Measurements from ENCODE around the gene DNM3.

The DNM3 gene

DNA sequence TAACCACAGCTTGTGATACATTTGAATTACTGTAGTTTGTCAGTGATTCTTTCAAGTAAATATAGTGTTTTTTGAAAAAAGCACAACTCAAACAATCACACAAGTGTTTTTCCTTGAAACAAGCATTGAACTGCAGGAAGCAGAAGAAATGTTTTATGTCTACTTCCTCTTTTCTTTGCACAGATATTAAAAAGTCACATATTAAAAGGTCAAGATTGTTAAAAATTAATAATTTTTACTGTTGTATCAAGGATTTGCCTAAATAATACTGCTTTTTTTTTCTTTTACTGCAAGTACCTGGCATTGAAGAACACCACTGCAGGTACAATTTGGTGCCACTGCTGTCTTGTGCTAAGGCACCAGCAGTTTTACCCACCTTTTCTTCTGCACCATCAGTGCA, 365.0 kb downstream of the DNM3 start:
- Histone ChIP-seq H3K36me3 (ENCODE audit: insufficient read depth, low read depth, low read length) (no peaks in the 10 kb centered on the region), H3K27ac (ENCODE audit: low read length) (no peak overlapping the region), H3K4me3 (ENCODE audit: low read length) (no peak overlapping the region), H3K4me1 (ENCODE audit: insufficient read depth, low read length) (no peaks in the 10 kb centered on the region), H3K9ac (ENCODE audit: low read depth, low read length) (no peak overlapping the region), H3K9me3 (ENCODE audit: insufficient read depth, low read depth, low read length) (no peaks in the 10 kb centered on the region), H3K27me3 (ENCODE audit: insufficient read depth, low read length) (no peaks in the 10 kb centered on the region)

DNA sequence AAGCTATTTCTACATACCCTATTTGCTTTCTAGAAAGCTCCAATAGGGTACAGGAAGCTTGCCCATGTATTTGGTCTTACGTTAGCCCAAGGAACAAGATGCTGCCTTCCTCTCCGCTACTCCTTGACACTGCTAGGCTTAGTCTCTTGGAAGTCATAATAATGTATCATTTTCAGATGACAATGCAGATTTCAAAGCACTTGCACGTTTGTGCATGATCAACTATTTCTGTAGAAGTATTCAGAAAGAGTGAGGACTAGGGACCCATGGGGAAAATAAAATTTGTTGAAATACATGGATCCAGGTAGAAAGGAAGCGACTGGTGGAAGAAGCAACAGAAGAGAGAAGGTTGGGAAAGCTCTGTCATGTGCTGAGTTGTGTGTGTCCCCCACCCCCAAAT, 367.3 kb downstream of the DNM3 start:
- Histone ChIP-seq H3K9me3 (ENCODE audit: insufficient read depth, low read depth, low read length) (no peaks in the 10 kb centered on the region), H3K27ac (ENCODE audit: low read length) (no peak overlapping the region), H3K27me3 (ENCODE audit: insufficient read depth, low read length) (no peaks in the 10 kb centered on the region), H3K4me1 (ENCODE audit: insufficient read depth, low read length) (no peaks in the 10 kb centered on the region), H3K4me3 (ENCODE audit: low read length) (no peak overlapping the region), H3K36me3 (ENCODE audit: insufficient read depth, low read depth, low read length) (no peaks in the 10 kb centered on the region), H3K9ac (ENCODE audit: low read depth, low read length) (no peak overlapping the region)

DNA sequence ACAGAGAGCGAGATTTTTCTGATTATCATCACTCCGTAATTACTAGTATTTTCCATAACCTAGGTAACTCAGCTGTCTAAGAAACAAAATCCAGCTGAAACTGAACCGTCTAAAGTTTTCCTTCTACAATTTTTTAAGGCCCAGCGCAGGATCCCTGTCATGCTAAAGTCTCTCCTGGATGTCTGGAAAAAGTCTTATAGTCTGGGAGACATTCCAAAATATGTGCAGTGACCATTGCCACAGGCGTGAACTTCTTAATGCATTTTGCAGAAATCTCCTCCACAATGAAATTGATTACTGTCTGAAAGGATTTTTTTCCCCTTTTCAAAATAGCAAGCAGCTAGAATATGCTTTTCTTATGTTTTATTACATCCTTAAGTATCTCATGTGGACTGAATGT, 369.9 kb downstream of the DNM3 start:
- Histone ChIP-seq H3K27me3 (ENCODE audit: insufficient read depth, low read length) (no peaks in the 10 kb centered on the region), H3K4me3 (ENCODE audit: low read length) (no peak overlapping the region), H3K9me3 (ENCODE audit: insufficient read depth, low read depth, low read length) (no peaks in the 10 kb centered on the region), H3K27ac (ENCODE audit: low read length) (no peak overlapping the region), H3K9ac (ENCODE audit: low read depth, low read length) (no peak overlapping the region), H3K36me3 (ENCODE audit: insufficient read depth, low read depth, low read length) (no peaks in the 10 kb centered on the region), H3K4me1 (ENCODE audit: insufficient read depth, low read length) (no peaks in the 10 kb centered on the region)

DNA sequence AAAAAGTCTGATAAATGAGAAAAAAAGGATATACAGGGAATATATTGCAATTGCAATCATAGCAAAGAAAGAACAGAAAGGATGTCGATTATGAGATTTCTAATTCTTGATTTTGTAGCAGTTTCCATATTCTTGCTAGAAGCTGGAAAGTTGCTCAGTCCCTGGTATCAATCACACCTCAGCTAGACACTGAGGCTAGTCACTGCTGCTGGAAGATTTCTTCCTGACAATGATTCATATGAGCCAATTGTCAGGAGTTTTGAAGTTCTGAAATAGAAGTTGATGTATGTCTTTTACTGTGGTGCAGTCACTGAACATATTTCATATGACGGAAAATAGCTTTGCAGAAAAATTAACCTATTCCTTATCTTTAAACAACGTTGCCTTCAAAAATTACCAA, 370.8 kb downstream of the DNM3 start:
- Histone ChIP-seq H3K9ac (ENCODE audit: low read depth, low read length) (no peak overlapping the region), H3K9me3 (ENCODE audit: insufficient read depth, low read depth, low read length) (no peaks in the 10 kb centered on the region), H3K27ac (ENCODE audit: low read length) (no peak overlapping the region), H3K4me3 (ENCODE audit: low read length) (no peak overlapping the region), H3K27me3 (ENCODE audit: insufficient read depth, low read length) (no peaks in the 10 kb centered on the region), H3K36me3 (ENCODE audit: insufficient read depth, low read depth, low read length) (no peaks in the 10 kb centered on the region), H3K4me1 (ENCODE audit: insufficient read depth, low read length) (no peaks in the 10 kb centered on the region)

DNA sequence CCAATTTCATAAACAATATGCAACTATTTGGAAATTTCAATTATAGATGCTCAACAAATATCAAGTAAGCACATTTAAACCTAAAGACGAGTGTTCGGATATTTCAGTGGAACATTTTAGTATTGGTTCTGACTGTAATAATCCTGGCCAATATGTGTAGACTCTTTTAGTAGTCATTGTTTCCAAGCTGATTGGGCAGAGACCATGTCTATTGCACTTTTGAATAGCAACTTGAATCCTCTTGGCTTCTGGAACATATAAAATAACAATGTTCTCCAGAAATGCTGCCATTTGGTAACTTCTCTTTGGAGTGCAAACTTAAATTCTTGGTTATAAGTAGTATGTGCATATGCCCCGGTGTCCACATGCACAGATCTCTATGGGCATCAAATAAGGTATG, 373.7 kb downstream of the DNM3 start:
- H3K27ac ChIP-seq (ENCODE audit: low read length), result no peak overlapping the region
- H3K4me1 ChIP-seq (ENCODE audit: insufficient read depth, low read length), result no peaks in the 10 kb centered on the region
- H3K9ac ChIP-seq (ENCODE audit: low read depth, low read length), result no peak overlapping the region
- no peaks in the 10 kb centered on the region for H3K36me3 ChIP-seq (ENCODE audit: insufficient read depth, low read depth, low read length)
- H3K4me3 ChIP-seq (ENCODE audit: low read length), result no peak overlapping the region
- H3K9me3 ChIP-seq (ENCODE audit: insufficient read depth, low read depth, low read length), result no peaks in the 10 kb centered on the region
- H3K27me3 ChIP-seq (ENCODE audit: insufficient read depth, low read length), result no peaks in the 10 kb centered on the region

DNA sequence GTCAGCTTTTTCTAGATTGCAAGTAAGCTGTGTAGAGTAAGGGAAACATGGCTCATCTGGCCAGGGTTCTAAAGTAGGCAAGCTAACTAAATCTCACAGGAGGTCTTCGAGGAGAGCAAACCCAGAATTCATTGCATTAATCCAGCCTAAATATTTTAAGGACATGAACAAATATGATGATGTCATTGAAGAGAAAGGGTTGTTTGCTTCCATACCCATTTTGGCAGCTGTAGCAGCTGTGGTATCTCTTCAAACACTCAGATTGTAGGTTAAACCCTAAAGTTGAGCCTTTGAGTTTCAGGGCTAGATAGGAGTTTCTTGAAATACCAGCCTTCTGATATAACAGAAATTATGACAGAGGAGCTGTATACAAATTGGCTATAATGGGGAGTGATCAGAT, 378.7 kb downstream of the DNM3 start:
- Histone ChIP-seq H3K9ac (ENCODE audit: low read depth, low read length) (no peak overlapping the region), H3K27ac (ENCODE audit: low read length) (no peak overlapping the region), H3K4me3 (ENCODE audit: low read length) (no peak overlapping the region), H3K27me3 (ENCODE audit: insufficient read depth, low read length) (no peaks in the 10 kb centered on the region), H3K9me3 (ENCODE audit: insufficient read depth, low read depth, low read length) (no peaks in the 10 kb centered on the region), H3K36me3 (ENCODE audit: insufficient read depth, low read depth, low read length) (no peaks in the 10 kb centered on the region), H3K4me1 (ENCODE audit: insufficient read depth, low read length) (no peaks in the 10 kb centered on the region)

DNA sequence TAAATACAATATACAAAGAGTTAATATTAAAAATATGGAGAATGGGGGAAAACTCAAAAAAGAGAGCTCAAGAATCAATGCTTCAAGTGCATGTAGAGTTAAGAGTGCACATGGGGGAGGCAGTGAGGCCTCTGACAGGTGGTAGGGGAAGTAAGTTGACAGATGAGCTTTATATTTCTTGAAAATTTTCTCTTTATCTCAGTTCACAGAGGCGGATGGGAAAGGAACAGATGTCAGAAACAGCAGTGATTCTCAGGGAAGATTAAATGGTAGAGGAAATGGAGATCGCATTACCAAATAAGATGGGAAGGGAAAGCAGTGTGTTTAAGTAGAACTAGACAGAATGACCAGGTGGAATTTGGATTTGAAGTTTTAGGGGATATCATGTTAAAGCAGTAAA, 379.1 kb downstream of the DNM3 start:
- no peak overlapping the region for H3K4me3 ChIP-seq (ENCODE audit: low read length)
- H3K27ac ChIP-seq (ENCODE audit: low read length), result no peak overlapping the region
- no peaks in the 10 kb centered on the region for H3K27me3 ChIP-seq (ENCODE audit: insufficient read depth, low read length)
- no peaks in the 10 kb centered on the region for H3K9me3 ChIP-seq (ENCODE audit: insufficient read depth, low read depth, low read length)
- no peak overlapping the region for H3K9ac ChIP-seq (ENCODE audit: low read depth, low read length)
- no peaks in the 10 kb centered on the region for H3K4me1 ChIP-seq (ENCODE audit: insufficient read depth, low read length)
- H3K36me3 ChIP-seq (ENCODE audit: insufficient read depth, low read depth, low read length), result no peaks in the 10 kb centered on the region

DNA sequence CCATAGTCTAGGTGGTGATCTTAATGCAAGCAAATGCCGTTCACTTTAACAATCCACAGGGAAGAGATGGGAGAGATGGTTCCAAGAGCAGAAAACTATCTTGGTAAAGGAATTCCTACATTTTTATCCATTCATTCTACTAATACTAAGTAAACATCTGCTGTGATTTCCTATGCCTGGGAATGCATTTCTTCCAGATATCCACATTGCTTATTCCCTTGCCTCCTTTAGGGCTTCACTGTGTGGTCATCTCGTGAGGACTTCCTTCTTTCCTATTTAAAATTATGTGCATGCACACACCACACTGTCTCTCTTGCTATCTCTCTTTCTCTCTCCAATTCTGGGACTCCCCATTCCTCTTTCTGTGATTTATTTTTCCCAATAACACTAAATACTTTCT, 380.1 kb downstream of the DNM3 start:
- H3K4me3 ChIP-seq (ENCODE audit: low read length), result no peak overlapping the region
- no peak overlapping the region for H3K27ac ChIP-seq (ENCODE audit: low read length)
- no peaks in the 10 kb centered on the region for H3K9me3 ChIP-seq (ENCODE audit: insufficient read depth, low read depth, low read length)
- H3K4me1 ChIP-seq (ENCODE audit: insufficient read depth, low read length), result no peaks in the 10 kb centered on the region
- no peaks in the 10 kb centered on the region for H3K36me3 ChIP-seq (ENCODE audit: insufficient read depth, low read depth, low read length)
- H3K9ac ChIP-seq (ENCODE audit: low read depth, low read length), result no peak overlapping the region
- no peaks in the 10 kb centered on the region for H3K27me3 ChIP-seq (ENCODE audit: insufficient read depth, low read length)

DNA sequence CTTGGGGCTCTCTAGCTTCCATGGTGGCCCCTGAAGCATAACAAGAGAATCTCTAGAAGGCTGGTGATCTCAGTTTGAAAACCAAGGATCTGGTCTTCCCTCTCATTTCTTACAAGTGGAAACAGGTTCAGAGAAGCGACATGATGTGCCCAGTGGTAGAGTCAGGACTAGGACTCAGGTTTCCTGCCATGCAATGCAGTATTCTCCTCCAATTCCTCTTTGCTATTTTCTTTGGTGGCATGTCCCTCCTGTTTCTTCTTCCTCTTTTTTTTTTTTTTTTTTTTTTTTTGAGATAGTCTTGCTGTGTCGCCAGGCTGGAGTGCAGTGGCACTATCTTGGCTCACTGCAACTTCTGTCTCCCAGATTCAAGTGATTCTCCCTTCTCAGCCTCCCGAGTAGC, 383.6 kb downstream of the DNM3 start:
- H3K9me3 ChIP-seq (ENCODE audit: insufficient read depth, low read depth, low read length), result no peaks in the 10 kb centered on the region
- H3K36me3 ChIP-seq (ENCODE audit: insufficient read depth, low read depth, low read length), result no peaks in the 10 kb centered on the region
- no peak overlapping the region for H3K27ac ChIP-seq (ENCODE audit: low read length)
- no peaks in the 10 kb centered on the region for H3K4me1 ChIP-seq (ENCODE audit: insufficient read depth, low read length)
- no peak overlapping the region for H3K4me3 ChIP-seq (ENCODE audit: low read length)
- no peaks in the 10 kb centered on the region for H3K27me3 ChIP-seq (ENCODE audit: insufficient read depth, low read length)
- H3K9ac ChIP-seq (ENCODE audit: low read depth, low read length), result no peak overlapping the region

DNA sequence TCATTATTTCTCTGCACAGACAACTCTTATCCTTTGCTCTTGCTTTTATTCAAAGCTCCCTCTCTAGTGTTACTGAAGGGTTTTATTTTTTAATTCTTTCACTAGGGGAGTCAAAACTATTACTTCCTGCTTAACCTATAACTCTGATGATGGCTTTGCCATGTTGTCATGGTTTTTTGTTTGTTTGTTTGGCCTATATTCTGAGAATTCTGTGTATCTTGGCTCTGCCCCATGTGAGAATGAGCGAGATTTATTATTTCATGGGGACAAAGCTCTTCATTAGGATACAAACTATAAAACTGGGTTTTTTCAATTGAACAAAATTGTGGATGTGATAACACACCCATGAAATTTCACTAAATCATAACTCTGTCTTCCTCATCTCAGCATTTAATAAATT, 388.6 kb downstream of the DNM3 start:
- H3K4me3 ChIP-seq (ENCODE audit: low read length), result no peak overlapping the region
- H3K9ac ChIP-seq (ENCODE audit: low read depth, low read length), result no peak overlapping the region
- H3K9me3 ChIP-seq (ENCODE audit: insufficient read depth, low read depth, low read length), result no peaks in the 10 kb centered on the region
- no peaks in the 10 kb centered on the region for H3K4me1 ChIP-seq (ENCODE audit: insufficient read depth, low read length)
- no peak overlapping the region for H3K27ac ChIP-seq (ENCODE audit: low read length)
- no peaks in the 10 kb centered on the region for H3K27me3 ChIP-seq (ENCODE audit: insufficient read depth, low read length)
- H3K36me3 ChIP-seq (ENCODE audit: insufficient read depth, low read depth, low read length), result no peaks in the 10 kb centered on the region

DNA sequence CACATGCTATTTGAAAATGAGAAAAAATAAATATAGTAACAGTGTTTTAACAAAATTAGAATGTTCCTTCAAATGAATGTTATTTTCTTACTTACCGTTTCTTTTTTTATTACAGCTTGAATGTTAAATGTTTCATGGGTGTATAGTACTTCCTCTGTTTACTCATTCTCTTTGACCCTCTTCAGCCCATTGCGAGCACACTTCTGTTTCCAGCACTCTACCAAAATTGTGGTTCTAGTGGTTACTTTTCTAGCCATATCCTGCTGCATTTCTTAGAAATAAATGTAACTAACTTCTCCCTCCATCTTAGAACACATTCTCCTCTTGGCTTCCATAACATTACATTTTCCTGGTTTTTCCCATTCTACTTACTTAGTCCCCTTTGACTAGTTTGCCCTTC, 389.2 kb downstream of the DNM3 start:
- Histone ChIP-seq H3K27ac (ENCODE audit: low read length) (no peak overlapping the region), H3K4me3 (ENCODE audit: low read length) (no peak overlapping the region), H3K9ac (ENCODE audit: low read depth, low read length) (no peak overlapping the region), H3K4me1 (ENCODE audit: insufficient read depth, low read length) (no peaks in the 10 kb centered on the region), H3K27me3 (ENCODE audit: insufficient read depth, low read length) (no peaks in the 10 kb centered on the region), H3K36me3 (ENCODE audit: insufficient read depth, low read depth, low read length) (no peaks in the 10 kb centered on the region), H3K9me3 (ENCODE audit: insufficient read depth, low read depth, low read length) (no peaks in the 10 kb centered on the region)

DNA sequence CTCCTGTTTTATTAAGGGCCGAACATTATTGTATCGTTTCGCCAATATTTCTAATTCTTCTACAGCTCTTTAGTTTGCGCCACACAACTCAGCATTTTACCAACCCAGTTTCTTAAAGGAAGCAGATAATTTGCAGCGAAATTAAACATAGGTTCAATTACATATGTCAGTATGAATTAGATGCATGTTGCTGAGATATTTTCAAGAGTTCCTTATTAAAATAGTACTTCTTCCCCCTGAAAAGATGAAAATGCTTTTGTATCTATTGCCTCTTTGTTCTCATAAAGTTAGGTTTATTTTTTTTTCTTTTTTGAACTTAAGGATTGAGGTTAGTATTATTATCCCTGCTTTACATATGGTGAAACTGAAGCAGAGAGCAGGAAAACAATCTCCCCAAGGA, 395.7 kb downstream of the DNM3 start:
- no peak overlapping the region for H3K4me3 ChIP-seq (ENCODE audit: low read length)
- H3K27me3 ChIP-seq (ENCODE audit: insufficient read depth, low read length), result no peaks in the 10 kb centered on the region
- no peaks in the 10 kb centered on the region for H3K9me3 ChIP-seq (ENCODE audit: insufficient read depth, low read depth, low read length)
- no peak overlapping the region for H3K9ac ChIP-seq (ENCODE audit: low read depth, low read length)
- no peaks in the 10 kb centered on the region for H3K4me1 ChIP-seq (ENCODE audit: insufficient read depth, low read length)
- no peaks in the 10 kb centered on the region for H3K36me3 ChIP-seq (ENCODE audit: insufficient read depth, low read depth, low read length)
- no peak overlapping the region for H3K27ac ChIP-seq (ENCODE audit: low read length)

DNA sequence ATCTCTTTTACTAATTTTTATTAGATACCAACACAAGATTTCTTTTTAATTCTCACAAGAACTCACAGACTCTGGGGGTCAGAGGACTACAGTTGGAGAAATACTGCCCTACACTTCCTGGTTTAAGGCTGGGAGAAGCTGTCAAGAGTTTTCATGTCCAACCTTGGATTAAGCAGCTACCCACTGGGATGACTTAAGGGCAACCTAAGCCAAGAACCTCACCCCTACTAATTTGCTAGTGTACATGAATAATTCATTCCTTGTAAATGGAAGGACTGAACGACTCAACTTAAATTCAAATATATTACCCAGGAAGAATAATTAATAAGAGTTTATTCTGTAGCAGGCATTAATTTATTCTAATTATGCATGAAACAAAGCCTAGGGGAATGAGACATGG, 396.9 kb downstream of the DNM3 start:
- no peaks in the 10 kb centered on the region for H3K4me1 ChIP-seq (ENCODE audit: insufficient read depth, low read length)
- no peaks in the 10 kb centered on the region for H3K9me3 ChIP-seq (ENCODE audit: insufficient read depth, low read depth, low read length)
- H3K9ac ChIP-seq (ENCODE audit: low read depth, low read length), result no peak overlapping the region

More for the DNA sequence above, 396.9 kb downstream of the DNM3 start:
- H3K36me3 ChIP-seq (ENCODE audit: insufficient read depth, low read depth, low read length), result no peaks in the 10 kb centered on the region
- H3K4me3 ChIP-seq (ENCODE audit: low read length), result no peak overlapping the region
- no peak overlapping the region for H3K27ac ChIP-seq (ENCODE audit: low read length)
- no peaks in the 10 kb centered on the region for H3K27me3 ChIP-seq (ENCODE audit: insufficient read depth, low read length)

All from iPS-20b (cell line).